Right ventricle myocardium superior (tissue), 1 donor: ENCODE measurements around the gene SHISA9. TPM values are rescaled to one million over a fixed set of nuclear protein-coding genes. Genes with fewer than 3 reads are reported as not detected.

Experiments
- ATAC-seq: fragments of 200-7000 bp; cut with Tn5 transposase; one replicate; pipeline ENCODE4 v1.9.1; 2020; ENCODE audit warnings: mild to moderate bottlenecking; ENCODE audit not compliant: poor library complexity
- DNase-seq: peaks from one replicate; pipeline ENCODE4 v3.0.0-alpha.2; 2020
- intact Hi-C: fragments of 100-400 bp; cut with DNase I; formaldehyde crosslinking; loops from one replicate; pipeline ENCODE4 v1.11.2; 2022
- total RNA-seq: library from RNA; stranded (reverse); fragmentation: NEBNext Ultra II Directional; extraction: Animal tissue kit (Norgen Biotek cat#: 25700); gene quantifications from one replicate; pipeline ENCODE4 v1.2.1, GENCODE V29; 2021
- donor health status: DM: no; HTN: yes; CAD: no; lungs with severe emphysema.

SHISA9 gene
- total RNA-seq, 1 donor from 2014 or later, result 0.24 TPM

DNA sequence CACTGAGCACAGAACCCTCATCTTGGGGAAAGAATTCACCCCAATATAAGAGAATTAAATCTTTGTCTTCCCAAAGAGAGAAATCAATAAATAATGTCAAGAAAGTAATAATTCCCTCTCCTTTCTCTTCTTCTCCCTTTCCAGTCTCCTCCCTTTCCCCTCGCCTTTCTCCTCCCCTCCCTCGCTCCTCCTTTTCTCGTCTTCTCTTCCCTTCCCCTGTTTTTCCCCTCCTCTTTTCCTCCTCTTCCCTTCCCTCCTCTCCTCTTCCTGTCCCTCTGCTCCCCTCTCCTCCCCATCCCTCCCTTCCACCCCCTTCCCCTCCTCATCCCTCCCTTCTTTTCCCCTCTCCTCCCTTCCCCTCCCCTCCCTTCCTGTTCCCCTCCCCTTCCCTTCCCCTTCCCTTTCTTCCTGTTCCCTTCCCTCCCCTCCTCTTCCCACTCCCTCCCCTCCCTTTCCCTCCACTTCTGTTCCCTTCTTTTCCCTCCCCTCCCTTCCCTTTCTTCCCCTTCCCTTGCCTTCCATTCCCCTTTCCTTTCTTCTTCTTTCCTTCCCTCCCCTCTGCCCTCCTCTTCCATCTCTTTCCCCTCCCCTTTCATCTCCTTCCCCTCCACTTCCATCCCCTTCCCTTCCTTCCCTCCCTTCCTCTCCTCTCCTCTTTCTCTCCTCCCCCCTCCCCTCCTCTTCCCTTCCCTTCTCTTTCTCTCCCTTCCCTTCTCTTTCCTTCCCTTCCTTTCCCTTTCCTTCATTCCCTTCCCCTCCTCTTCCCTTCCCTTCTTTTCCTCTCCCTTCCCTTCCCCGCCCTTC, 363.6 kb downstream of the SHISA9 start:
- intact Hi-C loops, result no loop called here
- ATAC-seq (no peak), DNase-seq (no peak)

DNA sequence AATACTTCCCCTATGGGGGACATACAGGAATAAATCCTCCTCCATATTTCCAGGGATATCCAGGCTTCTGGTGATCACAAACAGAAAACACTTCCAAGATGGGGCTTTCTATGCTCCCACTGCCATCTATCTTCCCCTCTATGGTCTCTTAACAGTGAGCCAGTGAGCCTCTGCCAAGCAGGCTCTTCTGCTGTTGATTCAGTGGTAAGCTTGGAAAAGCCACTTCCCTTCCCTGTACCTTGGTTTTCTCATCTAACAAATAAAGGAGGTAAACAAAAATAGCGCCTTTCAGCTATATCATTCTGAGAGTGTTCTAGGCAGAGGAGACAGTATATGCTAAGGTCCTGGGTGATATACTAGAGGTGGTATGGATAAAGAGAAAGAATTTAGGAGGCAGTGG, 368.0 kb downstream of the SHISA9 start:
- intact Hi-C loops, result no loop called here
- ATAC-seq (no peak), DNase-seq (no peak)

DNA sequence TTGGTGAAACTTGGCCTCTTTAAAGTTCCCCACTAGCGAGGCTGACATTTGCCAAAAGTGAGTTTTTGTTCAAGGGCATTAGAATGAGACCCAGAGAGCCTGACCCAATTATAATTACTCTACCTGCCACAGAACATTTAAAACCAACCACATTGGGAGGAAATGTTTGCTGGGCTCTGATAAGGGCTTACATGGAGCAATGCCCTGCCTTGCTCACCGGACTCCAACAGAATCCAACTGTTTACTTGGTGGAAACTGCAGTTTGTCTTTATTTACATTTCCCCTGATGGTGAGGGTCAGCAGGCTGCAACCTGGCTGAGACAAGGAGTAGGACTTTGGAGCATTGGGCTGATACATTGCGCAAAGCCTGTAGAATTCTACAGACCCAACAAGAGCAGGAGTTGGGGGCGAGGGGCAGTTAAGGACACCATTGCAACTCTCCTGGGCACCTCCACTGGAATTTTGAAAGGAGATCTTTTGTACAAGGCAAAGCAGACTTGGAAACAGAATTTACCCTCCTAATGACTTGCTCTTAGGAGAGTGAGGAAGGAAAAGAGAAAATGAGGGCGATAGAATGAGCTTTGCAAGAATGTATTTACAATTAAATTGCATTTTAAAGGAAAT, 368.6 kb downstream of the SHISA9 start:
- DNase-seq, result no peak
- ATAC-seq, result no peak
- intact Hi-C loops, result no loop called here

DNA sequence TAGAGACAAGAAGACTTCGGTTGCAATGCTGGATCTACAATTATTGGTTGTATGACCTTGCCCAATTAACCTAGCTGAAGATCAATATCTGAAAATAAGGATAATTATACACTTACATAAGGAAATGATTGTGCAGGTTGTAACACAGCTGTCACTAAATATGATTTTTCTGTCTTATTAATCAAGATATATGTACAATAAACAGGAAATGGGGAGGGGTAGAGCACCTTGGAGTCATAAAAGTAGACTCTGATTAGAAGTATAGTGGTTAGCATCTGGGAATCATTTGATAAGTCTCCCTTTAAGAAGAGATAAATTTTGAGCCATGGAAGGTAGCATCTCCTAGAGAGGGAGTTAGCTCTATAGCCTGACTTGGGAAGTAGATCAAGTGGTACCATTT, 369.2 kb downstream of the SHISA9 start:
- ATAC-seq (no peak), DNase-seq (no peak)
- intact Hi-C loops, result no loop called here

DNA sequence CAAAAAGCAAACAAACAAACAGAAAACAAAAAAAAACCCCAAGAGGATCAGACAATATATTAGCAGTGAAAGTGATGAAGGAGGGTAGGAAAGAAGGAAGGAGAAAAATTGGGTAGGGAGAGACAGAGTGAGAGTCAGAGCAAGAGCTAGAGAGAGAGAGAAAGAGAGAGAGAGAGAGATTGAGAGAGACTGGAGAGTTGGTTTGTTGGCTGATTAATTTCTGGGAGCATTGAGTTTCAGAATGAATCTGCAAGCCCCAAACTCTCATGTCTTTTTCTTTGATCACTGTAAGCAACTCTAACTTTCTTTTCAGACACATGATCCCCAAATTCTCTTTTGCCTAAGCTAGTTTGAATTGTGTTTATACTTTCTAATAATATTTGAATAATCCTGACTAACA, 388.1 kb downstream of the SHISA9 start:
- ATAC-seq (no peak), DNase-seq (no peak)
- intact Hi-C loops, result no loop called here

Other genes starting within 250 kb of the SHISA9 start
- gene CPPED1, start 97.7 kb upstream of the SHISA9 start, total RNA-seq, result 12.1 TPM